Activated naive CD4-positive, alpha-beta T cell treated with anti-CD3 and anti-CD28 coated beads, Interleukin-2, amount 50 U/mL, for 24 hours (primary cell): ENCODE results near the gene SLC31A2.

Experiments used
- H3K27ac Mint-ChIP-seq: one replicate; pipeline ENCODE4 v1.8.0; 2021; ENCODE audit warnings: mild to moderate bottlenecking, mixed read lengths
- H3K27me3 Mint-ChIP-seq: one replicate; pipeline ENCODE4 v1.8.0; 2021; ENCODE audit warnings: mixed read lengths
- H3K36me3 Mint-ChIP-seq: one replicate; pipeline ENCODE4 v1.8.0; 2021; ENCODE audit warnings: mixed read lengths
- H3K4me1 Mint-ChIP-seq: one replicate; pipeline ENCODE4 v1.8.0; 2021; ENCODE audit warnings: mixed read lengths
- H3K4me3 Mint-ChIP-seq: one replicate; pipeline ENCODE4 v1.8.0; 2021; ENCODE audit warnings: mild to moderate bottlenecking, mixed read lengths
- H3K9me3 Mint-ChIP-seq: one replicate; pipeline ENCODE4 v1.8.0; 2021; ENCODE audit warnings: mixed read lengths

Gene SLC31A2

DNA sequence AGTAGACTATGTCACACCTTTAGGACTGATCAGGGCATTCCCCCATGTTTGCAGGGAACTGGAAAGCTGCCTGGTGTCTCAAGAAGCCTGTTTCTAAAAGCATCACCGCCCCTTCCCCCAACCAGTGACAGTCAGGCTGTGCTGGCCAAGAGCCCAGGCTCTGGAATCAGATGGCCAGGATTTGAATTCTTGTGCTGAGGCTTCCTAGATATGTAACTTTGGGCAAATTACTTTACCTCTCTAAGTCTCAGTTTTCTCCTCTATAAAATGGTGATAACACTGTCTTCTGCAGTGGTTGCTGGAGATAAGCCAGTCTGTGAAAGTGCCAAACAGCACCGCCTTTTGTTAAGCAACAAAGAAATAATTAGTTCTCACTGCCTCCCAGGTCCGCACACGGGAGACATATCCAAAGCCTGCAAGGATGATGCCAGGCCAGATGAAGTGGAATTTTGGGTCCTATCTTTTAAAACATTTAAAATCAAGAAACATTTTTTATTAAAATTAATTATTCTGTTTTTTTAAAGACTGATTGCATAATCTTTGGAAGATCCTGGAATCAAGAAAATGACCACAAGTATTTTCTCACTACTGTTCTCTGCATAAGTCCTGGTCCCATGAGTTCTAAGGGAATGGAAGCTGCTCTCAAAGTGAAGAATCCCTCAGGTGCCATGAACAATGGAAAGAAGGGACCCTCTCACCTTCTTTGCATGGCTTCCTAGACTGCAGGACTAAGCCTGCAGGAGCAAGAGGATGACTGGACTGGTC lies 13.9 kb downstream of the SLC31A2 start:
- Mint-ChIP-seq H3K9me3 (no peaks in the 10 kb centered on the region), H3K27ac (no peak overlapping the region), H3K27me3 (no peaks in the 10 kb centered on the region), H3K36me3 (peaks cover 9% of the 10 kb centered on the region), H3K4me1 (no peaks in the 10 kb centered on the region), H3K4me3 (no peak overlapping the region)

DNA sequence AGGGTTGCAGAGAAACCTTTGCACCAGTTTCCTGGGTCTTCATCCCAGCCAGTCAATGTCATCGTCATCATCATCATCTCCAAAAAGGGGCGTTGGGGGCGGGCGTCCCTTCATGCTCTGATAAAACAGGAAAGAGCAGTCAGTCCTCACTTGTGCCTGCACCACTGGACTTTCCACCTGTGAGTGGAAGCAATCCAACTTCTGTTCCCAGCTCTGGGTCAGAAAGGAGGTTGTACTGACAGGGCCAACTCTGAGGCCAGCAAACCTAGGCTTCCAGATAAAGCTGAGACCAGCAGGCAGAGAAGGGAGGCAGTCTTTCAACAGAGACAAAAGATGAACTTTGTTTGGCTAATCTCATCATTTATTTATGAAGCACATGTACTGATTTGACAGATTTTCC lies 15.2 kb downstream of the SLC31A2 start:
- Mint-ChIP-seq H3K4me3 (no peak overlapping the region), H3K27me3 (no peaks in the 10 kb centered on the region), H3K27ac (no peak overlapping the region), H3K36me3 (peaks cover 12% of the 10 kb centered on the region), H3K4me1 (no peaks in the 10 kb centered on the region), H3K9me3 (no peaks in the 10 kb centered on the region)

- H3K4me3 Mint-ChIP-seq, result no peak overlapping the region
- peaks cover 29% of the 10 kb centered on the region for H3K36me3 Mint-ChIP-seq
- H3K9me3 Mint-ChIP-seq, result peaks cover 10% of the 10 kb centered on the region
- H3K27ac Mint-ChIP-seq, result no peak overlapping the region
- H3K4me1 Mint-ChIP-seq, result no peaks in the 10 kb centered on the region
- no peaks in the 10 kb centered on the region for H3K27me3 Mint-ChIP-seq
These were observed 18.0 kb downstream of the SLC31A2 start for GRCh38 chr9:113168809-113169208.

GRCh38 chr9:113173341-113173740 lies 22.5 kb downstream of the SLC31A2 start:
- H3K9me3 Mint-ChIP-seq, result peaks cover 10% of the 10 kb centered on the region
- no peaks in the 10 kb centered on the region for H3K4me1 Mint-ChIP-seq
- H3K27me3 Mint-ChIP-seq, result no peaks in the 10 kb centered on the region
- no peak overlapping the region for H3K4me3 Mint-ChIP-seq
- peaks cover 45% of the 10 kb centered on the region for H3K36me3 Mint-ChIP-seq
- no peak overlapping the region for H3K27ac Mint-ChIP-seq

GRCh38 chr9:113176803-113177202 lies 26.0 kb downstream of the SLC31A2 start:
- Mint-ChIP-seq H3K4me1 (no peaks in the 10 kb centered on the region), H3K27me3 (no peaks in the 10 kb centered on the region), H3K36me3 (peaks cover 44% of the 10 kb centered on the region), H3K27ac (no peak overlapping the region), H3K9me3 (peaks cover 10% of the 10 kb centered on the region), H3K4me3 (no peak overlapping the region)

DNA sequence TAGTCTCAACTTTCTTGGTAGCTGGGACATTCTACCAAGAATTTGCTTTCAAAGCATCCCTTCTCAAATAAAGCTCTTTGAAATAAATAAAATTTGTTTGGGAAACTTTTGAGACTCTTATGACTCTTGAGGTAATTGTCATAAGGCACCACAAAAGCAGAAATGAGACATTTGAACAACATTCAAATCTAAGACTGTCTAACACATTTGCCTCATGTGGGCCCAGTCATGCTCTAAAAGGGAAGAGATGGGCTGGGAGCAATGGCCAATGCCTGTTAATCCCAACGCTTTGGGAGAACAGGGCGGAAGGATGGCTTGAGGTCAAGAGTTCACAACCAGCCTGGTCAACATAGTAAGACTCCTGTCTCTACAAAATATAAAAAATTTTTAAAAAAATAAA lies 26.4 kb downstream of the SLC31A2 start:
- Mint-ChIP-seq H3K4me3 (no peak overlapping the region), H3K36me3 (peaks cover 41% of the 10 kb centered on the region), H3K9me3 (peaks cover 9% of the 10 kb centered on the region), H3K27me3 (no peaks in the 10 kb centered on the region), H3K4me1 (no peaks in the 10 kb centered on the region), H3K27ac (no peak overlapping the region)

GRCh38 chr9:113178087-113178486 lies 27.3 kb downstream of the SLC31A2 start:
- H3K4me3 Mint-ChIP-seq, result no peak overlapping the region
- no peaks in the 10 kb centered on the region for H3K27me3 Mint-ChIP-seq
- H3K27ac Mint-ChIP-seq, result no peak overlapping the region
- H3K9me3 Mint-ChIP-seq, result peaks cover under 1% of the 10 kb centered on the region
- peaks cover 38% of the 10 kb centered on the region for H3K36me3 Mint-ChIP-seq
- H3K4me1 Mint-ChIP-seq, result no peaks in the 10 kb centered on the region

GRCh38 chr9:113179839-113180238 lies 29.0 kb downstream of the SLC31A2 start:
- no peaks in the 10 kb centered on the region for H3K4me1 Mint-ChIP-seq

DNA sequence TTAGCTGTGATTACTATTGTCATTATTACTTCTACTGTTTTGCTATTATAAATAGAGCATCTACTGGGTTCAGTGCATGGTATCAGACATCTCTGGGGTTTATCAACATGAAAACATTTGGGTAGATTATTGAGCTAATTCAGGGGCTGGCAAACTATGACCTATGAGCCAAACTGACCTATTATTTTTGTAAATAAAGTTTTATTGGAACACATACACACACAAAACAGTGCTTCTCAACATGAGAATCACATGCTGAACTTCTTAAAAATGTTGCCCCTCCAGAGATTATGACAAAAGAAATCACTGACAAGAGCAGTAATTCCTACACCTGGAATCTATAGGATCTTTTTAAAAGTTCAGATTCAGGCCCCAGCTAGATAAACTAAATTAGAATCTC lies 30.4 kb downstream of the SLC31A2 start:
- Mint-ChIP-seq H3K4me1 (peaks cover 4% of the 10 kb centered on the region), H3K36me3 (peaks cover 38% of the 10 kb centered on the region), H3K27me3 (no peaks in the 10 kb centered on the region), H3K27ac (no peak overlapping the region), H3K9me3 (no peaks in the 10 kb centered on the region), H3K4me3 (no peak overlapping the region)

More at GRCh38 chr9:113179839-113180238, 29.0 kb downstream of the SLC31A2 start:
- Mint-ChIP-seq H3K36me3 (peaks cover 34% of the 10 kb centered on the region), H3K9me3 (no peaks in the 10 kb centered on the region), H3K4me3 (no peak overlapping the region), H3K27me3 (no peaks in the 10 kb centered on the region), H3K27ac (no peak overlapping the region)

DNA sequence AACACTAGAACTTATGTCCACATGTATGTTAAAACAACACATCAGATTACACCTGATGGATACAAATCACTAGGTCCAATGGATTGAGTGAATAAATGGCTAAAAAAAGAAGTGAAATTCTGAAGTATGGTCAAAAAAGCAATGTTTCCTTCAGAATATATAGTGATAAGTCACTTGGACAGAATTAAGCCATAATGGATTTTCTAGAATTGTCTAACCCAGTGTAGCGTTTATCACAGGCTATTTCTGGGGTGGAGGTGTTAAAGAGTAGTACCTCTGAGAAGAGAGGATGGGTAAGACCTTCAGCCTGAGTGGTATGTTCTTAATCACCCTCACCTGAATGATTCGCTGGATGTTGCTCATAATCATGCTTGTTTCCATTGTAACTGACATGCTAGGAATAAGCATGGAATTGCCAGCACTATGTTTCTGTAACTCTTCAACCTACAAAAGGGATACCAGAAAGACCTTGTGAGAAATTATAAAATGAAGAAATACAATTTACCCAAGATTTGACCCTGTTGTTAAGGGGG lies 33.2 kb downstream of the SLC31A2 start:
- Mint-ChIP-seq H3K27ac (no peak overlapping the region), H3K27me3 (no peaks in the 10 kb centered on the region), H3K9me3 (no peaks in the 10 kb centered on the region), H3K4me1 (peaks cover 4% of the 10 kb centered on the region), H3K4me3 (no peak overlapping the region), H3K36me3 (peaks cover 29% of the 10 kb centered on the region)

DNA sequence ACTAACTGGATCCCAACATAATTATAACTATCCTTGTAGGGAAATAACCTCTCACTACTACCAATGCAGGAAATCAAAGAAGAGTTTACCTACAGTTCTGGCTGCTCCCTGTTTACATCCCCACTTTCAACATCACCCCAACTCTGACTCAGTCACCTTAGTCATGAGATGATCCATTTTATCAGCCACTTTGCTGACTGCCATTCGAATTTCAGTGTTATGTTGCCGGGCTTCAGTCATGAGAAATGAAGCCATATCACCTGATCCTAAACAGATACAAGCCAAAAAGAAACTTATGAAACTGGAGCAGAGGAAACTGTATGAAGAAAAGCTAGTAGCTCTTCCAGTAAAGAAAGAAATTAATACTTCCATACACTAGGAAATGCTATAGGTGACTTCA lies 33.7 kb downstream of the SLC31A2 start:
- Mint-ChIP-seq H3K4me1 (peaks cover 4% of the 10 kb centered on the region), H3K4me3 (no peak overlapping the region), H3K27me3 (no peaks in the 10 kb centered on the region), H3K36me3 (peaks cover 29% of the 10 kb centered on the region), H3K9me3 (no peaks in the 10 kb centered on the region), H3K27ac (no peak overlapping the region)

- Mint-ChIP-seq H3K36me3 (peaks cover 30% of the 10 kb centered on the region), H3K4me1 (peaks cover 4% of the 10 kb centered on the region), H3K27me3 (no peaks in the 10 kb centered on the region), H3K27ac (no peak overlapping the region), H3K4me3 (no peak overlapping the region), H3K9me3 (no peaks in the 10 kb centered on the region)
These were observed 34.5 kb downstream of the SLC31A2 start for GRCh38 chr9:113185271-113185670.

DNA sequence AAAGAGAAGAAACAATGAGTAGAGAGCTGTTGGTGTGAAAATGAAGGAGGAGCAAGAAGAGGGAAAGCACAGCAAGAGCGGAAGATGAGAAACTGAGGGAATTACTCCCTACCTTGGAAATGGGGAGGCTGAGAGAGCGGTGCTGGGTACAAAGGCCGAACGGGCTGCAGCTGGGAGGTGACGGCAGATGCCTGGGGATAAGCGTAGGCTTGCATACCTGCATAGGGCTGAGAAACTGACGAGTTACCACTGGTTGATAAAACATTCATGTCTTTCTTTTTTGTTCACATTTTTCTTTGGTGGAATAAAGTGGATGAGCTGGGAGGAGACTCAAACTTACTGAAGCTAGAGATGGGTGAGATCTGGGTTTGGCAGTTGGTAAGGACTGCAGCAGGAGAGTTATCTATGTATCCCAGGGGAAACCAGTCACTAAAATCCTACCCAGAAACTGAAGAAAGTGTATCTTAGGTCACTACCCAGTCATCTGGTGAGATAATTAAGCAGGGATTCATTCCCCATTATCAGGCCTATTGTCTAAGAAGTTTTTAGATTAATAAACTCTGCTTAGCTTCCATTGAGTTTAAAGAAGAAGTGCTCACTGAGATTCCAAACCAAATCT lies 35.4 kb downstream of the SLC31A2 start:
- Mint-ChIP-seq H3K9me3 (no peaks in the 10 kb centered on the region), H3K27ac (no peak overlapping the region), H3K4me1 (peaks cover 4% of the 10 kb centered on the region), H3K36me3 (peaks cover 30% of the 10 kb centered on the region), H3K27me3 (no peaks in the 10 kb centered on the region), H3K4me3 (no peak overlapping the region)

DNA sequence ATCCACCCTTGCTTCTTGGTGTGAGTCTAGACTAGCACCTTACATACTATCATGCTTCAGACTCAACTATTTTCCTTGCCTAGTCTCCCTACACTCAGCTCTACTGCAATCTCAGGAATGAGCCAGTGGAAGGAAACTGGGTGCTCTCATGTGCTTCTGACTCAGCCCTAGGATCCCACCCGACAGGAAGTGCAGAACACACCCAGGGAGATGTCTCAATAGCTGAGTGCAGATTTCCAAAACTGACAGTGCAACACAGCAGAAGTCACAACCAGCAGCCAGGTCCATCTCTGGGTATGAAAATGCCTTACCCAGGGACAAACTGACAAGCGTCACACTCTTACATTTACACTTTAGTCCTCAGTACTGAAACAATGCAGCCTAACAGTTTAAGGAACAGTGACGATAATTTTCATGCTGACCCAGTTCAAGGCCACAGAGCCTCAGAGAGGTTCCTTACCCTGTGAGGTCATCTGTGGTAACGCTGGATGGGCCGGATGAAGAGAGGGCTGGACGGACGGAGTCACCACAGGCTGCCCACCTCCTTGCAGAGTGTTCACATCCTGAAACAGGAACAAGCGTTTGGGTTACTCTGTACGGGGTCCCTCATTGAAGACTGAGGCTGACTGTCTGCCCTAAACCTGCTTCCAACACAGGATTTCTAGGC lies 37.3 kb downstream of the SLC31A2 start:
- no peak overlapping the region for H3K4me3 Mint-ChIP-seq
- H3K27me3 Mint-ChIP-seq, result no peaks in the 10 kb centered on the region
- H3K4me1 Mint-ChIP-seq, result peaks cover 4% of the 10 kb centered on the region
- H3K9me3 Mint-ChIP-seq, result no peaks in the 10 kb centered on the region
- H3K27ac Mint-ChIP-seq, result no peak overlapping the region
- H3K36me3 Mint-ChIP-seq, result peaks cover 27% of the 10 kb centered on the region

GRCh38 chr9:113192455-113192854 lies 41.6 kb downstream of the SLC31A2 start:
- H3K9me3 Mint-ChIP-seq, result no peaks in the 10 kb centered on the region
- H3K36me3 Mint-ChIP-seq, result peaks cover 20% of the 10 kb centered on the region
- no peaks in the 10 kb centered on the region for H3K4me1 Mint-ChIP-seq
- no peak overlapping the region for H3K4me3 Mint-ChIP-seq
- H3K27me3 Mint-ChIP-seq, result no peaks in the 10 kb centered on the region
- no peak overlapping the region for H3K27ac Mint-ChIP-seq
